A549 treated with RU486 at 1 μM for 4 hours (cell line): Measurements from ENCODE around the gene CD163. TPM values are rescaled to one million over a fixed set of nuclear protein-coding genes. Genes with fewer than 3 reads are reported as not detected.

Experiments
- total RNA-seq: library from RNA; stranded (reverse); fragments of 200-300 nt; extraction: Qiagen RNA extraction; gene quantifications from 5 replicates; pipeline ENCODE4 v1.2.3, GENCODE V29; 2022; ENCODE audit warnings: low read depth

The CD163 gene
- total RNA-seq = not detected in 5 replicates

GRCh38 chr12:7503686-7504415, at the start of gene CD163:
CD163 (minus strand) TSS chr12:7503777; CDS start chr12:7503690, 87 bp downstream.

DNA sequence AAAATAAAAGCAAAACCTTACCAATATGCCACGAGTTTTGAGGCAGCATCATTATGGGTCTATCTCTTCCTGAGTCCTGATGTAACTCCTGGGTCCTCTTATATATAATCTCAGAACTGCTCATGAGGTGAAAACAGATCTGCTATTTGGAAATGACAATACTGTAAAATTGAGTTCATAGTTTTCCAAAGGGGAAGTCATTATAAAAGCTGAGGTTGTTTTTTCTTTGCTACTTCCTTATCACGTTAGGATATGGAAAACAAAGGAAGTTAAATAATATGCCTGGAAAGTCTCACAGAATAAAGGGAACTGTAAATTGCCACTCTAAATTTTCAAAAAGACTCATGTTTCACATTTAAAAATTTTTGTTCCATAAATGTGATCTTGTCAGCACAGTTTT, 59.5 kb downstream of the CD163 start, which contains the start of gene CD163L1:
TSS of gene CD163L1 (minus strand) at position 78 of the 400 bp plus-strand sequence. CDS start at position 52, 26 bp downstream.

Other genes starting within 250 kb of the CD163 start
- gene ACSM4, start 199.7 kb downstream of the CD163 start, total RNA-seq = not detected in 5 replicates
- 0.13 to 0.81 TPM (median 0.53 TPM) in 5 replicates for gene CD163L1, start 59.6 kb downstream of the CD163 start, total RNA-seq
- gene APOBEC1, start 162.1 kb upstream of the CD163 start, total RNA-seq = not detected in 5 replicates
- gene GDF3, start 192.0 kb upstream of the CD163 start, total RNA-seq = not detected in 5 replicates
- gene DPPA3, start 207.7 kb upstream of the CD163 start, total RNA-seq = not detected in 5 replicates
- not detected in 5 replicates for gene CLEC4C, start 243.6 kb upstream of the CD163 start, total RNA-seq